Fibroblast of skin of right quadriceps (primary cell): ENCODE data around the gene FBXO31.

Source experiments
- DNase-seq: peaks from one replicate; pipeline ENCODE4 v3.0.0-alpha.2; 2013

FBXO31 gene, protein sequence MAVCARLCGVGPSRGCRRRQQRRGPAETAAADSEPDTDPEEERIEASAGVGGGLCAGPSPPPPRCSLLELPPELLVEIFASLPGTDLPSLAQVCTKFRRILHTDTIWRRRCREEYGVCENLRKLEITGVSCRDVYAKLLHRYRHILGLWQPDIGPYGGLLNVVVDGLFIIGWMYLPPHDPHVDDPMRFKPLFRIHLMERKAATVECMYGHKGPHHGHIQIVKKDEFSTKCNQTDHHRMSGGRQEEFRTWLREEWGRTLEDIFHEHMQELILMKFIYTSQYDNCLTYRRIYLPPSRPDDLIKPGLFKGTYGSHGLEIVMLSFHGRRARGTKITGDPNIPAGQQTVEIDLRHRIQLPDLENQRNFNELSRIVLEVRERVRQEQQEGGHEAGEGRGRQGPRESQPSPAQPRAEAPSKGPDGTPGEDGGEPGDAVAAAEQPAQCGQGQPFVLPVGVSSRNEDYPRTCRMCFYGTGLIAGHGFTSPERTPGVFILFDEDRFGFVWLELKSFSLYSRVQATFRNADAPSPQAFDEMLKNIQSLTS

DNA sequence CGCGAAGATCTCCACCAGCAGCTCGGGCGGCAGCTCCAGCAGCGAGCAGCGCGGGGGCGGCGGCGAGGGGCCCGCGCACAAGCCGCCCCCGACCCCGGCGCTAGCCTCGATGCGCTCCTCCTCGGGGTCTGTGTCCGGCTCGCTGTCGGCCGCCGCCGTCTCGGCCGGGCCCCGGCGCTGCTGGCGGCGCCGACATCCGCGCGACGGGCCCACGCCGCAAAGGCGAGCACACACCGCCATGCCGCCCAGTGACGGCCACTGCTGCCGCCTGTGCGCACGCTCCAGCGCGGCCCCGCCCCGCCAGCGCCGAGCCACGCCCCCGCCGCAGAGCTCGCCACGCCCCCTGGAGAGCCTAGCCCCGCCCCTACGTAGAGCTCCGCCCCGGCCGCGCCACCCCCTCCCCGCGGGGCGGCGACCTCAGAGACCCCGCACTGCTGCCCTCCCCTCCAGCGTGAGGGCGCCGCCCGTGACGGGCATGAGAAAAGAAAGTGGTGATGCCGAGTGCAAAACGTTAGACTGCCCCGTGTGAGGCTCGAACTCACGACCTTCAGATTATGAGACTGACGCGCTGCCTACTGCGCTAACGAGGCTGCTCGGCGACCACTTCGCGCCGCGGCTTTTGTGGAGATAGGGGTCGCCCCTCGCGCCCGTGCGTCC lies at the start of gene FBXO31:
TSS of gene FBXO31 (minus strand) at position 272 of the 657 bp plus-strand sequence. CDS start at position 240, 32 bp downstream.
- peak; percentile 96 for DNase-seq

DNA sequence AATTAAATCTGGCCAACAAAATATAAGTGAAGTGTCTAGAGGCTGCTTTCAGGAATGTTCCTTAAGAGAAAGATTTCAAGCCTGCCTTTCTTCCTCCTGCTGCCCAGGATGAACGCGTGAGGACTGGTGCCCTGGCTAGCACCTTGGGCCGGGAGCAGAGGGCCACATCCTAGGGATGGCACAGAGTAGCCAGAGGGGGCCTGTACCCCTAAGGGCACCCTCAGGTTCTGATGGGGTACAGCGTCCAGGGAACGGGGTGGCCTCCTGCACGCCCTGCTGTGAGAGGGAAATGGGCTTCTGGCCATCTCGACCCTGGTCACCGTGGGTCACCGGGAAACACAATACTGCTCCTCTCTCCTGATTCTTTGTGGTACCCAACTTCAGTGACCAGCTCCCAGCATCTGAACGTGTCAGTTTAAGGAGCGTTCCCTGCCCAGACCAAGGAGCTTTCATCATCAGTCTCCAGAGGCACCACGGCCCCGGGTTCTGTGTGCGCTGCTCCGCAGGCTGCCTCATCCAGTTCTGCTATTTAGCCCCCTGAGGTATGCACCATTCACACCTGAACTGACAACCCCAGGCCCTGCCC lies 48.8 kb upstream of the FBXO31 start:
- no peak for DNase-seq

DNA sequence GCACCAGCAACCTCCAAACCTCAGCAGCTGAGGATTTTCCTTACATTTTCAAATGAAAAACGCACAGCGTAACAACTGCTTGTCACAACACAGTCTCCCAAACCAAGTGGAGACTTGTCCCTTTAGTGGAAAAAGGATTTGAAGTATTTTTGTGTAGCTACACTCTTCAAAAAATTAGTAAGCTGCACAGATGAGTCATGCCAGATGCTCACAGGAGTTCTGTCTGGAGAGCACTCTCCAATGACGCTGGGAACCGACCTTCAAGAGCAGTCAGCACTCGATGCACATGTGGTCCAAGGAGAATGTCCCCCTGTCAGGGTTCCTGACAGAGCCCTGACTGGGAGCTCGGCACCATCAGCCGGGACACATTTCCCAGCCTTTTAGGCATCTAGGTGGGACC lies 48.4 kb upstream of the FBXO31 start:
- peak; percentile 77 for DNase-seq

DNA sequence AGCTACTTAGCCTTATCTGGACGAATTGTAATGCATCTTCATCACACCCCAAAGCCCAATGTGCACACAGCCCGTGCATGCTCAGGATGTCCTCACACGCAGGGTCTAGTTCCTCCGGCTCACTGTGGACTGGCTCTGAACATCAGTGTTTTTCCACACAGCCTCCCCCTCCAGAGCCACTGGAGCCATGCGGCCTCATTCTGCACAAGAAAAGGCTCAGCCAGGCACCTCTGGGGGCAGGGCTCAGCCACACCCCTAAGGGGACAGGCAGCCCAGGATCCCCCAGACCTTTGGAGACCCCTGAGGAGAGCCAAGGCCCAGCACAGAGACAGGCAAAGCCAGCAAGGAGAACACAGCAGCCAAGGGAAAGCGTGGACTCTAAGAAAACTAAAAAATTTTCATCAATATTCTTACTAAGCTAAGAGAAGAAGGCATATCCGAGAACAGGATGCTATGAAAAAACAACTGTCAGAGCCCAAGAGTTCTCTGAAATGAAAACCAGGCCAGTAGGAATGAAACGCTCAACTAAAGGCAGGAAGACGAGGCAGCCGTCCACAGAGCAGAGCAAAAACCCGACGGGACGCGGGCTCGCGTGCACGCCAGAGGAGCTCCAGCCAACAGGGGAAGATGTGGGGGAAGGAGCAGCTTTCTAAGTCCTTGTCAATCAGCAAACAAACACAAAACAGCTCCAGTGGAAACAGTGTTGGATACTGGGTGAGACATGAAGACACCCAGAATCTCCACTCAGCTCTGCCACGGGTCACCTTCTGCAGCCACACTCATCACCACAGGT lies 43.0 kb upstream of the FBXO31 start:
- no peak for DNase-seq

DNA sequence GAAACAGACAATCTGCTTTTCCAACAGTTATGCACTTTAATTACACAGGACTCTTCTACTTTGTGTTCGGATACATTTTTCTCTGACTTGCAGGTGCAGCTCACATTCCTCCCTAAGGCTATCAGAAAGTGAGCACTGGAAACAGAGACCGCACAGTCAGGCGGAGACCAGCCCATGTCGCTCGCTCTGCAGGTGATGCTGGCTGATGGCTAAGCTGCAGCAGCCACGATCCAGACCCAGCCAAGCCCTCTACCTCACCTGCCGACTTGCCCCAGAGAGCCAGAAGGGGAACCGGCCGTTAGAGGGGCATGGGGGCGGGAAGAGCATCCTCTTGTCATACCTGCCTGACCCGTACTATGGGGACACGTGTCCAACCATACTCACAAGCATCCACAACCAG lies 42.4 kb upstream of the FBXO31 start:
- no peak for DNase-seq

DNA sequence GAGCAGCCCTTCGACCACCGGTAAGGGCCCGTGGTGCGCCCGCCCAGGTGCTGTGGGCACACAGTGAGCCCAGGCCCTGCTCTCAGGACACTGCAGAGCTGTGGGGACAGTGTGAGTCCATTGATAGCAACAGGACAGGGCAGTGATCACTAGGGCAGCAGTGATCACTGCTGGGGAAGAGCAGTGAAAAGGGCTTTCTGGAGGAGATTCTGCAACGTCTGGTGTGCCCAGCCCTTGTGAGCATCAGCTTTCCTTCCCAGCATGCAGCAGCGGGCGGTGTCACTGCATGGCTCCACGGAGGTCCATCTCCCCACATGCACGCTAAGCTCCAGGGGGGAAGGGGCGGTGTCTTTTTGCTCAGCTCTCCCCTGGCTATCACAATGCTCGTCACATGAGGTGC lies 40.7 kb upstream of the FBXO31 start:
- DNase-seq, result no peak

DNA sequence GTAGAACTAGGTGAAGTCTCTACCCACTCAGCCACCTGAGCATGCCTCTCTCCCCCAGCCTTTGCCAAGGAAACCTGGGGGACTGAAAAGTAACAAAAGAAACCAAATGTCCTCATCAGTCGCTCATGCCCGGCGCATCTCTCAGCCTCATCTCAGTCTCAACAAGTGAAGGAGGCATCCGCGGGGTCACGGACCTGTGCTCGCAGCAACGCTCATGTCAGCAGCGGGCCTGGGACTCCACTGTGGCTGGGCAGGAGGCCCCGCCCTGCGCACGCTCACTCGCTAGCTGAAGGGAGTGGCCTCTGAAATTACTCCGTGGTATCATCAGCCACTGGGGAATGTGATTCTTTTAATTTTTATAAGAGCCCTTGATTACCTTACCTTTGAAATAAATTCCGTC lies 39.9 kb upstream of the FBXO31 start:
- no peak for DNase-seq

DNA sequence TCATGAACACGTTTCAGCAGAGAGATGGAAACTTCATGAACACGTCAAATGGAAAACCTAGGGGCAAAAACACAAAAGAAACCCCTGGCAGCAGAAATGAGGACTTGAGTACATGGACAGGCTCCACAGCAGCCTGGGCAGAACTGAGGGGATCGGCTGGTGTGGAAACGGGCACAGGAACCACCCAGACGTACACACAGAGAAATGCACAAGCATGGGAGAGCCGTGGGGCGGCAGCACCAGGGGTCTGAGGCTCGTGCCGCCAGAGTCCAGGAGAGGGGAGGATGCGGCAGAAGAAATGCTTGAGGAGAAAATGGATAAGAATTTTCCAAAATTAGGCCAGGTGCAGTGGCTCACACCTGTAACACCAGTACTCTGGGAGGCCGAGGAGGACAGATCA lies 38.5 kb upstream of the FBXO31 start:
- DNase-seq, result no peak

DNA sequence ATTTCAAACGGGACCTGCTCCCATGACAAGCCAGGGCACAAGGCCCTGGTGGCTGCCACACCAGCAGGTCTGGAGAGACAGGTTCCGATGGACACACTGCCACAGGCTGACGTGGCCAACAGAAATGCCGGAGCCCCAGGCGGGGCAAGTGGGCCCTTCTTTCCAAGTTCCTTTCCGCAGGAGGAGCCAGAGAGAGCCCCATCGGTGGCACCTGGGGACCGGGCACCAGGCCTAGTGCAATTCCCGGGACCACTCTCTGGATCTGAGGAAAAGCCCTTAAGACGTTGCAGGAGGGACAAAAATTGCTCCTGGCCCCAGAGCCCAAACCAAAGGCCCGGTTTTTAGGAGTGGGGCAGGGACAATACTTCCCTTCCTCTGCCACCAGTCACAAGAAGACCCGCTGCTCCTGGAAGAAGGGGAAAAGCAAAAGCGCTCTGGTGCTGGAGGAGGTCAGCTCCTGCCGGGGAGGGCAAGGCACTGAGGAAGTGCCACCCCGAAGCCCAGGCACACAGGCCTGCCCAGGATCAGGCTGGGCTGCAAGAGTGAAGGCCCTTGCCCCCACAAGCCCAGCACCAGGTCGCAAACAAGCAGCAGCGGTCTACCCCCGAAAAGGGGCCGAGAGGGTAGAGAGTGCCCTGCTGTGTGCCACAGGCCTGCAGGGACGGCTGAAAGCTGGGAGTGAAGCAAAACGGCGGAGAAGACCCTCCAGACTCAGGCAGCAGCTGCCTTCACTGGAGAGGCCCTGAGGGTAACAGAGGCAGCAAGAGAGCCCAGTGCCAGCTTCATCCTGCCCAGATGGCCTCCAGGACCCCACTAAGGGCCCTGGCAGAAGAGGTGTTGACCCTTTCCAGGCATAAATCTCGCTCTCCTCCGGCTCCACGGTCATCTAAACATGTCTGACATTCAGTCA lies 37.7 kb upstream of the FBXO31 start:
- no peak for DNase-seq

DNA sequence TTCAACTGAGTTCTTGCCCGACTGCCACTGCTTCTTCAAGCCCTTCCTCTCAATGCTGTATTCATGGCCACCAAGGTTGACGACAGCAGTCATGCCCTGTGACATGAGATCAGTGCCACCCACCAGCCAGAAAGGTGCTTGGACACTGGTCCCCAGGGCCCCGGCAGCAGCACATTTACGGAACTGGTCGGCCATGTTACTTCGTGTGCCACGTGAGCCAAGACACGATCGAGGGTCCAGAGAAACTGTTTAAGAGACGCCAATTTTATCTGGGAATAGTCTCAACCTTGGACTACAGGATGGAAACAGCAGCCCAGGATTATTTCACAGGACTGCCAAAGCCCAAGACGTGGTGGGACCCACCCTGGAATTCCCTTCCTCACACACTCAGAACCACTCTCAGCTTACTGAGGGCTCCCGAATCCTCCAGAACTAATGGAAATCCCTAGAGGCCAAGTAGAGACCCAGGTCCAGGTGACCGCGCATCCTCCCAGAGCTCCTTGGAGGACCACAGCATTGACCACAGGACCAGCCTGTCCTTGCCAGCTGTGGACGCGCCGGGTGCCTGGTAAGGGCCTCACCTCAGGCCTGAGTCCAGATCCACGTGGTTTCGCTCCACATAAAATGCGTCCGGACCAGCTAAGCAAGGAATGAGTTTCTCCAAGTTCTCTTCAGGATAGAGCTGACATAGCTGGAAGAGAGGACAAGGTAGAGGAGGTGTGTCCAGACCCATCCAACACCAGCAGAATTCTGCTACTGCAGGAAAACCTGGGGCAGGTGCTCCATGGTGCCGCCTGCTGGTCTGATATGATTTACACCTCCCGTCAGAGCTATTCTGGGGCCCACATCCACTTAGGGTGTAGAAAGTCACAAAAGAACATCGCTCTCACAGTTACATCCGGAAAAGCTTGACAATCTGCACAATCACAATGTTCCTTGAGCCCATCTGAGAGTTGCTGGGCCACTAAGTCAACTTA lies 36.7 kb upstream of the FBXO31 start:
- DNase-seq, result no peak

DNA sequence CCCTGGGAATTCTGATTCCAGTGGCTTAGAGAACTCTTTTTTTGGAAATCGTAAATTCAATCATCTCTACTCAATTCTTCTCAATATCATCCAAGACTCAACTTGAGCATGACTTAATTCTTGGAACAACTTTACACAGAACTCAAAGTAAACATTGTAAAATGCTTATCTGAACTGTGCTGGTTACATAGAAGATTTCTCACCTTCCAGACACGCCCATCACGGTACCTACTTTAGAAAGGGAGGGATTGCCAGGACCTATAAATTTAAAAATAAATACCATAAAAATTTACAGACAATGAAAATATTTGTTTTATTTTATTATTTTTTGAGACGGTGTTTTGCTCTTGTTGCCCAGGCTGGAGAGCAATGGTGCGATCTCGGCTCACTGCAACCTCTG lies 35.1 kb upstream of the FBXO31 start:
- DNase-seq, result no peak

DNA sequence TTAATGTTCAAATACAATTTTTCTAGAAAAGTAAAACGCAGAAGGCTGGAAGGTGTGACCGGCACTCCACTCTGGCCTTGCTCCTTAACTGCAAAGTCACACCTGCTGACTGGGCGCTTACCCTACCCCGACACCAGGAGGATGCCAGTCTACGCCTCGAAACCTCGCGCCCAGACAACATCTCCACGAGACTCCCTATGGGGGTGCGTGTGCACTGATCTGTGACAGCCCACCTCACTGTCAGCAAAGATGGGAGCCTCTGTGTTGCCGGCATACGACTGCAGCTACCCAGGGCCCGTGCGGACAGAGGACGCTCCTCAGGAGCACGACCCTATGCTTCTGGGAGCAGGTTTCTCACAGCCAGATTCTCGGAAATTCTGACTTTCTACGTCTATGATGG lies 34.6 kb upstream of the FBXO31 start:
- no peak for DNase-seq

DNA sequence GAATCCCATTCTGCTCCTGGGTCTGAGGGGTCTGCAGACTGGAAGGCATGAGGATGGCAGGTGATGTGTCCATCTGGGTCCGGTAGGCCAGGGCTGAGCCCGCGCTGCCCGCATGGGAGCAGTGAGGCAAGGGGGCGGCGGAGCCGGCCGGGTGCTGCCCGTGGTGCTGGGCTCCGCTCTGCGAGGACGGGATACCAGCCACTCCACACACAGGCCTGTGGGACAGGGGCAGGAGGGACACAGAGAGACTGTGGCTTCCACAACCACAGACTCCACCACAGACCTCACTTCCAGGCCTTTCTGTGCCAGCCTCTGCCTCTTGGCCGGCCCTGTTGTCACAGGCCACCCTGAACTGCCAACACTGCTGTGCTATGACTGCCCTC lies 33.9 kb upstream of the FBXO31 start:
- DNase-seq, result no peak

DNA sequence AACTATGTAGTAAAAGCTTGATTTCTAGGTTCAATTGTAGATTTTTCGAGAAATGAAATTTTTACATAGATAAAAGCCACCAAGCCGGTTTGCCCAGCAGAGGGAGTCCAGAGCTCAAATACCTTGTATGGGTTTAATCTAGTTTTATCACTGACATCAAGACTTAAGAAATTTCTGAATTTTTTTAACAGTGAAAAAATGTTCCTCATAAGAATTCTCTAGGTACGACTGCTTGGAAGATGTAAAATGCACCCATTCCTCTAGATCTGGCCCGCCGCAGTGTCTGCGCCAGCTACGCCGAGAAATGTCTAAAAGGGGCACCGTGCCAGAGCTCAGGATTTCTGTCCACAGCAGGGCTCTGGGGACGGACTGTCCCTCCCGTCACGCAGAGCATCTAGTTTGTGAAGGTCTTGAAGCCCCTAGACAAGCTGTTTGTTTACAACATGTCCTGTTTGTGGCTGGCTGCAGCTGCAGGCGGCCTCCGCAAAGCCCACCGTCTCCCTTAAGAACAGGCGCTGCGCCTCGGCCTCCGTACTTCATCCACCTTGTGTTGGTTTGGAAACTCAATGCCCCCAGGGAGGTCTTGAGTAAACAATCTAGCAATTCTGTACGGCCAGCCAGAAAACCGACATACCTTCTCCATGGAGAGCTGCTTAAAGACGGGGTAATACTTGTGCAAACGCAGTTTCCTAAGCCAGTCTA lies 33.4 kb upstream of the FBXO31 start:
- DNase-seq, result peak; percentile 58

DNA sequence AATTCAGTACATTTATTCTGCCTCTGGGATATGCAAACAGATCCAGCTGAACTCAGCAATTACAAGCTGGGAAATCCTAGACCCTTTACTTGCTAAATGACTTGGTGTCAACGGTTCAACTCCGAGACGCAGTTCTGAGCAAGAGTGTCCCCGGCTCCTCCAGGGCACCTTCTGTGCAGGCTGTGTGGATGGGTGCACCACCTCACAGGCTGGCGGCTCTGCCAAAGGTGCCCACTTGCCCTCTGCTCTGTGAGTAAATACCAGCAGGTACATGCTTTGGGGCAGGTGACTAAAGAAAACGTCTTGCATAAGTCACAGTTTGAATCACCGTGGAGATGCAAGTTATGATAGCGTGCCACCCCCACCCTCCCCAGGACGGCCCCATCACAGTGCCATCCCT lies 31.9 kb upstream of the FBXO31 start:
- DNase-seq, result no peak

DNA sequence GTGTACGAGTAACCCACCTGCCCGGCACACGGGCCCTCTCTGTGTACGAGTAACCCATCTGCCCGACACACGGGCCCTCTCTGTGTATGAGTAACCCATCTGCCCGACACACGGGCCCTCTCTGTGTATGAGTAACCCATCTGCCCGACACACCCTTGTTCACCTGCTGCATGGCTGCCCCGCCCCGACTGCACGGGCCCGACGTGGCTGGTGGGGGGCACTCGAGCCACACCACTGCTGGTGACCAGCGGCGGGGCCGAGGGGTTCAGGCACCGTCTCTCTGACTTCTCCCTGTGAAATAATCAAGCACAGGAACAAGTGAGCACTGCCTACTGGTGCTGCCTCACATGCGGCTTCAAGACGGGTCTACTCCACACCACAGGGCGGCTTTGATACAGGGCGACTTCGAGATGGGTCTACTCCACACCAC lies 30.7 kb upstream of the FBXO31 start:
- no peak for DNase-seq

DNA sequence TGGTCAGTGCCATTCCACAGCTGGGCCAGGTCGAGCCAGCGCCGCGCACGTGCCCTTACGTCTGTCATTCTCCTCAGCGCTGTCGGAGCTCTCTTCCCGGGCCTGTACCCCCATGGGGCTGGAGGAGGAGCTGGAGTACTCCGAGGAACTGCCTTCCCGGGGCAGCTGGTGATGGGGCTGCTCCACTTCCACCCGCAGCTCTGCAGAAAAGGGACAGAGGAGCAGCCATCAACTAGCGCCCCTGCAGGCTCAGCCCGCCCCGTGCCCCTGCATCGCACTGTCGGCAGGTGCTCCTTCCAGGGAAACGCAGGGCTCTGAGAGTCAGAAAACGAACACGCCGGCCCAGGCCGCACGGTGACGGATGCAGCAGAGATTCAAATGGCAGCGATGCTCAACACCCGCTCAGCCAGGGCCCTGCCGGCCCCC lies 29.4 kb upstream of the FBXO31 start:
- no peak for DNase-seq

DNA sequence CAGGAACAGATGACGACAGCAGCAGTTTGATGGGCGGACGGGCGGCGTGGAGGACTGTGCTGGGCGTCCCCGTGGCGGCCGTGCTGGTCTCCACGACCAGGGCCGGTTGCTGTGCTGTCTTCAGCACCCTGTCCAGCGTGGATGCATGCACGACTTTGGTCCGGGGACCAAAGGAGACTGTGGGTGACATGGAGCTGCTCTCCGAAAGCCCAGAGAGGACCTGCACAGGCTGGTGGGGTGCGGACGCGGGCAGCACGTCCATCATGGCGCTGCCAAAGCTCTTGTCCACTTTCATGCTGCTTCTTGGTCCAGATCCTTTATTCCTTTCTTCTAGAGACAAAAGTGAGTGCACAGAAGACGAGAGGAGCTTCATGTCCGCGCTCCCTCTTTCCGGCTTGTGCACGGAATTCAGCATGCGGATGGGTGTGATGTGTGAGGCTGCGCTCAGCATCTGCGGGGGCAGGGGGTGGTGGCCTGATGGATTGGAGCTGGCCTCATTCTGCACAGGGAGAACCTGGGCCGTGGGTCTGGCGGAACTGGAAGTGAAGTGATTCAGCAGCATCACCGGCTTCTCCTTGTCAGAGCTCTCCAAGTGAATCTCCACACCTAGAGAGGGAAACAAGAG lies 28.9 kb upstream of the FBXO31 start:
- no peak for DNase-seq
